Measurements from ENCODE around the gene APOM.

Gene APOM

GRCh38 chr6:31662124-31662723, 6.5 kb downstream of the APOM start:
- Histone ChIP-seq H3K36me3 (ENCODE audit: control insufficient read depth, insufficient read depth, low read length) (peaks cover 18% of the 10 kb centered on the region), H3K4me1 (ENCODE audit: control insufficient read depth, insufficient read depth, low read length) (peaks cover 3% of the 10 kb centered on the region)

GRCh38 chr6:31663126-31663960, 7.6 kb downstream of the APOM start:
- peak overlapping the region; percentile 97 for H3K4me3 ChIP-seq (ENCODE audit: low read depth, low read length)
- H3K36me3 ChIP-seq (ENCODE audit: control insufficient read depth, insufficient read depth, low read length), result peaks cover 26% of the 10 kb centered on the region
- no peak overlapping the region for H3K9ac ChIP-seq (ENCODE audit: low read depth, low read length)
- peaks cover 3% of the 10 kb centered on the region for H3K4me1 ChIP-seq (ENCODE audit: control insufficient read depth, insufficient read depth, low read length)
- H3K9me3 ChIP-seq (ENCODE audit: control insufficient read depth, insufficient read depth, low read length), result no peaks in the 10 kb centered on the region
- H3K27me3 ChIP-seq (ENCODE audit: control insufficient read depth, insufficient read depth, low read length), result no peaks in the 10 kb centered on the region

More at GRCh38 chr6:31662124-31662723, 6.5 kb downstream of the APOM start:
- H3K27me3 ChIP-seq (ENCODE audit: control insufficient read depth, insufficient read depth, low read length), result no peaks in the 10 kb centered on the region
- no peak overlapping the region for H3K9ac ChIP-seq (ENCODE audit: low read depth, low read length)
- H3K4me3 ChIP-seq (ENCODE audit: low read depth, low read length), result no peak overlapping the region
- H3K9me3 ChIP-seq (ENCODE audit: control insufficient read depth, insufficient read depth, low read length), result no peaks in the 10 kb centered on the region

DNA sequence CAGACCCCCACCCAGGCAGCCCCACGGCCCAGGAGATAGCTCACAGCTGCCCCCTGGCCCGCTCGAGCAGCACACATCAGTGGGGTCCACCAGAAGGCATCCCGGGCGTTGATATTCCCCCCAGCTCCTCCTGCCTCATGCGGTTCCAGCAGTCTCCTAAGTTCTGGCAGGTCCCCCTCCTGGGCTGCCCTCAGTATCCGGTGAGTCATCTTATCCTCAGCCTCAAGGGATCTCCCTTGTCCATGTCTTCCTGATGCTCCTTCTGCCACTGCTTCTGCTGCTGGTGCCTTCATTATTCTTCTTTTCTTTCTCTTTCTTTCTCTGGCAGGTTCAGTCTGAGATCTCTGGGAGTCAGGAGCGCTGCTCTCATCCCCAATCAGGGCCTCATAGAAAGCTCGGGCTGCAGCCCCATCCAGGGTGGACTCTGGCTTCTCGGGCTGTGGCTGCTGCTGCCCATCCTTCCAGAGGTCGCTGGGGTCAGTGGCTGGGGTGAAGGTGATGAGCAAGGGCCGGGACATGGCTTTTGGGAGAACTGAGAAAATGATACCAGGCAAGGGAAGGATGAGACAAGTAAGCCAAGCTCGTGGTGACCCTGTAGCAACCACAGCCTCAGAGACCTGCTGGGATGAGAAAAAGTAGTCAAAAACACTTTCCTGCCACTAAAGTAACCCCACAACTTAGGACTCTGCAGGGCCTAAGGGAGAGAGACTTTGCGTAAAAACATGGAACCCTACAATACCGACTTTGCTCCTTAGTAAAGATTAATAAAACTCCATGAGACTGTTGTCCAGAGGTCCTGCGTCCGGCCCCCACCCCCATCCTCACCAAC, 8.5 kb downstream of the APOM start:
- Histone ChIP-seq H3K4me3 (ENCODE audit: low read depth, low read length) (peak overlapping the region; percentile 97), H3K9me3 (ENCODE audit: control insufficient read depth, insufficient read depth, low read length) (no peaks in the 10 kb centered on the region), H3K27me3 (ENCODE audit: control insufficient read depth, insufficient read depth, low read length) (no peaks in the 10 kb centered on the region), H3K36me3 (ENCODE audit: control insufficient read depth, insufficient read depth, low read length) (peaks cover 32% of the 10 kb centered on the region), H3K9ac (ENCODE audit: low read depth, low read length) (peak overlapping the region; percentile 97), H3K4me1 (ENCODE audit: control insufficient read depth, insufficient read depth, low read length) (peaks cover 3% of the 10 kb centered on the region)

DNA sequence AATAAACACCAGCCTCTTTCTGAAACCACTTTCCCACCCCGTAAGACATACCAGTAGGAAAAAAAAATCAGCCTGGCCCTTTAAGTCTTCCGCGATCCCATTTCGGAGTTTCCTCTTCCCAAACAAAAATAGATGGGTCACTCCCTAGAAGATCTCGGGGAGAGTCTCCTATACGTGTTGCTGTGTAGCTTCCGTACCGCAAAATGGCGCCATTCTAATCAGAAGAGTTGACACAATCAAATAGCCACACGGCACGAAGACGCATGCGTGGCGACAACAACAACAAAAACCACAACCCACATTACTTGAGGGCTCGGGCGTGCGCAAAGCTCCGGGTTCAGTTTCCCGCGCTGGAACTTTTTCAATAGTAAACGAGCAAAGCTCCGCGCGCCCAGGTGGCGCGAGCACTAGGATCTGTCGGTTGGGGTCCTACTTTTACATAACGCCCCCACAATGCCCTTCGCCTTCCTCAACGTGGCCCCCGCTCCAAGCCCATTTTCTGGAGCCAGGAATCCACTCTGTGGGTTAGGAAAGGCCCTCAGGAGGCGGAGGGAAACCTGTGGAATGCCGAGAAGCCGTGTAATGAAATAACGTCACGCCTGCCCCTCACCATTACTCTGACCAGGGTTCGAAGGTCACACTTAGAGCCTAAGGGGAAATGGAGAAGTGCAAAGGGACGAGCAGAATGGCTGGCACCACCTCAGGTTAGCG, 9.3 kb downstream of the APOM start, which contains the start of gene GPANK1:
Gene GPANK1, minus strand, starts transcription at position 208 of the 711 bp plus-strand sequence. CDS start 519 bp downstream, outside the sequence.
- peak within 1 kb of the TSS; percentile 97 for H3K4me3 ChIP-seq (ENCODE audit: low read depth, low read length)
- H3K9ac ChIP-seq (ENCODE audit: low read depth, low read length), result peak within 1 kb of the TSS; percentile 97
- peaks cover 39% of the 10 kb centered on the region for H3K36me3 ChIP-seq (ENCODE audit: control insufficient read depth, insufficient read depth, low read length)
- no peaks in the 10 kb centered on the region for H3K9me3 ChIP-seq (ENCODE audit: control insufficient read depth, insufficient read depth, low read length)
- H3K4me1 ChIP-seq (ENCODE audit: control insufficient read depth, insufficient read depth, low read length), result peaks cover 3% of the 10 kb centered on the region
- H3K27me3 ChIP-seq (ENCODE audit: control insufficient read depth, insufficient read depth, low read length), result no peaks in the 10 kb centered on the region

DNA sequence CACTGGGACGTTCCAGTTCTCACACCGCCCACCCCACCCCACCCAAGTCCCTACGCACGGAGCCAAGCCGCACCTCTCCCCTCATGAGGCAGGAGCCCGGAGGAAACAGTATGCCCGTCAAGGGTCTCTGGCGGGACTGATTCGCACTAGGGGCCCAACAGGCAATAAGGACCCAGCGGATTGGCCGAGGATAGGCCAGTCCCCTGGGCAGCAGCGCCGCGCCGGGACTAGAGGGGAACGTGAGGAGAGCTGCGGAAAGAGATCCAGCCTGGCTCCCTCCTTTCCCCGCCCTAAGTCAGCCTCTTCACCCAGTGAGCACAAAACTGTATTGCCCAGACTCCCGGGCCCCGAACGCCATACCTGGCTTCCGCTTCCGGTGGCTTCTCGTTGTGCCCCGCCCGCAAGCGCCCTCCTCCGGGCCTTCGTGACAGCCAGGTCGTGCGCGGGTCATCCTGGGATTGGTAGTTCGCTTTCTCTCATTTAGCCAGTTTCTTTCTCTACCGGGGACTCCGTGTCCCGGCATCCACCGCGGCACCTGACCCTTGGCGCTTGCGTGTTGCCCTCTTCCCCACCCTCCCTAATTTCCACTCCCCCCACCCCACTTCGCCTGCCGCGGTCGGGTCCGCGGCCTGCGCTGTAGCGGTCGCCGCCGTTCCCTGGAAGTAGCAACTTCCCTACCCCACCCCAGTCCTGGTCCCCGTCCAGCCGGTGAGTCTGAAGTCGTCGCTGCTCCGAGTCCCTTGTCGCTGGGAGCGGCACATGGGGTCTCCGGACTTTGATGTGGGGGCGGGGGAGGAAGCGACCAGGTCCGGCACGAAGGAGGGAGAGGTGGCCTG, 10.0 kb downstream of the APOM start, which contains the start of gene CSNK2B:
Gene CSNK2B, plus strand, starts transcription at position 580 of the 836 bp plus-strand sequence. CDS start 752 bp downstream, outside the sequence.
- H3K9ac ChIP-seq (ENCODE audit: low read depth, low read length), result peak within 1 kb of the TSS; percentile 97
- H3K4me1 ChIP-seq (ENCODE audit: control insufficient read depth, insufficient read depth, low read length), result peaks cover 3% of the 10 kb centered on the region
- no peaks in the 10 kb centered on the region for H3K27me3 ChIP-seq (ENCODE audit: control insufficient read depth, insufficient read depth, low read length)
- no peaks in the 10 kb centered on the region for H3K9me3 ChIP-seq (ENCODE audit: control insufficient read depth, insufficient read depth, low read length)
- peaks cover 45% of the 10 kb centered on the region for H3K36me3 ChIP-seq (ENCODE audit: control insufficient read depth, insufficient read depth, low read length)
- peak within 1 kb of the TSS; percentile 97 for H3K4me3 ChIP-seq (ENCODE audit: low read depth, low read length)

DNA sequence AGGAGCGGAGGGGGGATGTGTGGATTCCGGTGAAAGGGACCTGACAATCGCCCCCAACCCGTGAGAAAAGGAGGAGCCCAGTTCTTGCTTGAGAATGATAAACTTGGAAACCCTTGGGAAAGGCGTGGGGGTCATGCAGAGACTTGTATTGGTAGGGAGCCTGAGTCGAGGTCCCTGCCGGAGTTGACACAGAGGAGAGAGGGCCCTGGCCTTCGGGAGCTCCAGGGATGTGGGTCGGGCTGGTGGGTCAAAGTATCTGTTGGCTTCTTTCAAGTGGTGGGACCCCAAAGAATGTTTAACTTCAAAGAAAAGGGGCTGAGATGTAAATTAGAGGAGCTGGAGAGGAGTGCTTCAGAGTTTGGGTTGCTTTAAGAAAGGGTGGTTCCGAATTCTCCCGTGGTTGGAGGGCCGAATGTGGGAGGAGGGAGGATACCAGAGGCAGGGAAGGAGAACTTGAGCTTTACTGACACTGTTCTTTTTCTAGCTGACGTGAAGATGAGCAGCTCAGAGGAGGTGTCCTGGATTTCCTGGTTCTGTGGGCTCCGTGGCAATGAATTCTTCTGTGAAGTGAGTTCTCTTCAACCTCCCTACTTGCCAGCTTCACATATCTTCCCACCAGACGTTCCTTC, 10.8 kb downstream of the APOM start:
- peaks cover 3% of the 10 kb centered on the region for H3K4me1 ChIP-seq (ENCODE audit: control insufficient read depth, insufficient read depth, low read length)
- peak overlapping the region; percentile 97 for H3K4me3 ChIP-seq (ENCODE audit: low read depth, low read length)
- H3K36me3 ChIP-seq (ENCODE audit: control insufficient read depth, insufficient read depth, low read length), result peaks cover 51% of the 10 kb centered on the region
- no peaks in the 10 kb centered on the region for H3K9me3 ChIP-seq (ENCODE audit: control insufficient read depth, insufficient read depth, low read length)
- peak overlapping the region; percentile 70 for H3K9ac ChIP-seq (ENCODE audit: low read depth, low read length)
- no peaks in the 10 kb centered on the region for H3K27me3 ChIP-seq (ENCODE audit: control insufficient read depth, insufficient read depth, low read length)

- no peak within 1 kb of the TSS for H3K4me3 ChIP-seq (ENCODE audit: low read depth, low read length)
- no peaks in the 10 kb centered on the region for H3K27me3 ChIP-seq (ENCODE audit: control insufficient read depth, insufficient read depth, low read length)
- H3K9ac ChIP-seq (ENCODE audit: low read depth, low read length), result no peak within 1 kb of the TSS
- H3K9me3 ChIP-seq (ENCODE audit: control insufficient read depth, insufficient read depth, low read length), result no peaks in the 10 kb centered on the region
- no peaks in the 10 kb centered on the region for H3K4me1 ChIP-seq (ENCODE audit: control insufficient read depth, insufficient read depth, low read length)
- H3K36me3 ChIP-seq (ENCODE audit: control insufficient read depth, insufficient read depth, low read length), result peaks cover 48% of the 10 kb centered on the region
These were observed 14.0 kb downstream of the APOM start, which contains the start of gene LY6G5B for GRCh38 chr6:31669676-31670075. Gene LY6G5B, plus strand, starts transcription at chr6:31669976. Its CDS starts 975 bp downstream, at chr6:31670951.

- Histone ChIP-seq H3K4me3 (ENCODE audit: low read depth, low read length) (no peak overlapping the region), H3K9ac (ENCODE audit: low read depth, low read length) (no peak overlapping the region), H3K36me3 (ENCODE audit: control insufficient read depth, insufficient read depth, low read length) (peaks cover 12% of the 10 kb centered on the region), H3K9me3 (ENCODE audit: control insufficient read depth, insufficient read depth, low read length) (no peaks in the 10 kb centered on the region), H3K27me3 (ENCODE audit: control insufficient read depth, insufficient read depth, low read length) (peaks cover 3% of the 10 kb centered on the region), H3K4me1 (ENCODE audit: control insufficient read depth, insufficient read depth, low read length) (peaks cover 2% of the 10 kb centered on the region)
These were observed 20.7 kb downstream of the APOM start for GRCh38 chr6:31676322-31676903.

- H3K36me3 ChIP-seq (ENCODE audit: control insufficient read depth, insufficient read depth, low read length), result peaks cover 7% of the 10 kb centered on the region
- peaks cover 6% of the 10 kb centered on the region for H3K27me3 ChIP-seq (ENCODE audit: control insufficient read depth, insufficient read depth, low read length)
- H3K4me3 ChIP-seq (ENCODE audit: low read depth, low read length), result no peak overlapping the region
- no peaks in the 10 kb centered on the region for H3K9me3 ChIP-seq (ENCODE audit: control insufficient read depth, insufficient read depth, low read length)
- no peak overlapping the region for H3K9ac ChIP-seq (ENCODE audit: low read depth, low read length)
- peaks cover 2% of the 10 kb centered on the region for H3K4me1 ChIP-seq (ENCODE audit: control insufficient read depth, insufficient read depth, low read length)
These were observed 21.2 kb downstream of the APOM start for GRCh38 chr6:31676904-31677303.

DNA sequence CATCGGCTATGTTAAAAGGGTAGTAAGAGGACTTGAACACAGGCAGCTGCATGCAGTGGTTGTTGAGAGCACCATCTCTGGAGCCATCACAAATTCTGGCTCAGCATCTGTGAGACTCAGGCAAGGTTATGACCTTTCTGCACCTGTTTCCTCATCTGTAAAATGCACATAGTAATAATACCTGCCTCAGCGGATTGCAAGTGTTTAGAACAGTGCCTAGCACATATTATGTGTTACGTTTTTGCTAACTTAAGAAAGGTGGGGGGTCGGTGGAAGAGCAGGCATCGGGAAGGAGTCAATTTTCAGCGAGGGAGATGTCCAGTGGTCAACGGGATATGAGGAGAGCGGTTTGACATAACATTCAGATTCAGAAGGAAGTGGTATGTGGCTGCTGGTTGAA, 22.3 kb downstream of the APOM start:
- peaks cover 10% of the 10 kb centered on the region for H3K27me3 ChIP-seq (ENCODE audit: control insufficient read depth, insufficient read depth, low read length)
- peaks cover 2% of the 10 kb centered on the region for H3K4me1 ChIP-seq (ENCODE audit: control insufficient read depth, insufficient read depth, low read length)
- no peak overlapping the region for H3K4me3 ChIP-seq (ENCODE audit: low read depth, low read length)
- no peak overlapping the region for H3K9ac ChIP-seq (ENCODE audit: low read depth, low read length)
- H3K36me3 ChIP-seq (ENCODE audit: control insufficient read depth, insufficient read depth, low read length), result no peaks in the 10 kb centered on the region
- no peaks in the 10 kb centered on the region for H3K9me3 ChIP-seq (ENCODE audit: control insufficient read depth, insufficient read depth, low read length)

Measured in iPS-15b (cell line).